Mammary epithelial cell (primary cell): ENCODE data around the gene TRMT1.

Experiments used
- CTCF ChIP-seq, 2 donors: IDR thresholded peaks in 1 of 2; conservative IDR thresholded peaks in 1 of 2; 2 replicates each; pipeline ENCODE4 v1.5.1; 2011 to 2012; ENCODE audit warnings: inconsistent platforms in 2 of 2, low read length in 2 of 2, mild to moderate bottlenecking in 2 of 2, control low read depth in 1 of 2, low read depth in 1 of 2; ENCODE audit not compliant: insufficient read depth in 1 of 2; ENCODE audit errors: extremely low read depth in 1 of 2
- EZH2 ChIP-seq: IDR thresholded peaks from 2 replicates; pipeline ENCODE4 v1.6.1; 2012; ENCODE audit warnings: low read length, inconsistent platforms, borderline replicate concordance

GRCh38 chr19:13076320-13076719 lies 40.2 kb downstream of the TRMT1 start:
- TF ChIP-seq CTCF (conservative IDR thresholded peaks at IDR 0.05 in 1 of 2, IDR thresholded peaks at IDR 0.05 in 1 of 2; ENCODE audit: extremely low read depth in 1 of 2, insufficient read depth in 1 of 2, low read depth in 1 of 2, low read length in 2 of 2) (no peak), EZH2 (no peak)
